Activated CD4-positive, alpha-beta T cell treated with anti-CD3 and anti-CD28 coated beads for 24 hours (primary cell): ENCODE results near the gene ACSS2.
A peak's percentile ranks its signal among the peaks of the same experiment; 100 is the strongest.

Source experiments
- DNase-seq, 2 donors: peaks; one replicate each; pipeline ENCODE4 v3.0.0-alpha.2; 2020; ENCODE audit warnings: low read depth in 2 of 2

ACSS2 gene

DNA sequence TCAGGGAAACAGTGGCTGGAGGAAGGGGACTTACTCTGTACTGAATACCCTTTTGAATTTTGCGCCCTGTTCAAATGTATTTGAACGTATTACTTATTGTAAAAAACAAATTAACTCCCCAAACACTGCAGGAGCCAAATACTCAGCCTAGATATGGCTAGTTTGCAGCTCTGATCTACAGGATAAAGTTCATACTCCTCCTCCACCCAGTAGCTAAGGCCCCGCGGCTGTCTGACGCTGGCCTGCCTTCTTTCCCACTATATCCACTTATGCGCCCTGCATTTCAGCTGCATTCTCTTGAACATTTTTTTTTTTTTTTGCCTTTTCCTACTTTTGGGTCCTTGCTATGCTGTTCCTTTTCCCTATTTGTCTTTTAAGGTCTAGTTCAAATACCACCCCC is 72.7 kb downstream of the ACSS2 start:
- no peak for DNase-seq

GRCh38 chr20:34951252-34951651 is 74.8 kb downstream of the ACSS2 start:
- DNase-seq, result no peak

DNA sequence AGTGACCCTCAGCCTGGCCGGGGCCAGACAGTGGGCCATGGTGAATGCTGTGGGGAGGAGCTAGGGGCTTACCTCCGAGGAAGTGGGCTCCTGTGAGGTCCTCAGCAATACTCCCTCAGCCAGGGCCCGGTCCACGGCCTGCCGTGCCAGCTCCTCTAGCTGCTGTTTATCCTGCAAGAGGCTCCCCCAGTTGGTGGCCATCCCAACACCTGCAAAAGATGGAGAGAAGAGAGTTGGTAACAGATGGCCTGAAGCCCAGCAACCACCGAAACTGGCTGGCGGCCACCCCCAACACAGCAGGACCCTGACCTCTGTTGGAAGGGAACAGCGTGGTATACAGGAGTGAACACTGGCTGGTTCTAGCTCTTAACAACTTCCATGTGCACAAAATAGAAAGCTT is 75.2 kb downstream of the ACSS2 start:
- DNase-seq, result no peak

DNA sequence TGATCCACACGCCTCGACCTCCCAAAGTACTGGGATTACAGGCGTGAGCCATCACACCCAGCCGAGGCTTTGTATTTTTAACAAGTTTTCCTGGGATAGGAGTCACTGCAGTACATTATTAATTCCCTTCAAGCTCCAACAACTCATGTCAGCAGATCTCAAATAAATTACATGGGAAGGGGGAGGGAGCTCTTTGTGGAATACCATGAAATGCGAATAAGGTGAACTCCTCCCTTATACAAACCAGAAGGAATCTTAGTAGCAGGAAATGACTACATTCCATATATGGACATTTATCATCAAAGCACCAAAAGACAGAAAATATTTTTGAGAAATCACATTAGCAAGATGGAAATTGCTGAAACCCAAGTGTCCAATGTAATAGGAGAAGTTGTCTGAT is 76.3 kb downstream of the ACSS2 start:
- DNase-seq, result no peak

DNA sequence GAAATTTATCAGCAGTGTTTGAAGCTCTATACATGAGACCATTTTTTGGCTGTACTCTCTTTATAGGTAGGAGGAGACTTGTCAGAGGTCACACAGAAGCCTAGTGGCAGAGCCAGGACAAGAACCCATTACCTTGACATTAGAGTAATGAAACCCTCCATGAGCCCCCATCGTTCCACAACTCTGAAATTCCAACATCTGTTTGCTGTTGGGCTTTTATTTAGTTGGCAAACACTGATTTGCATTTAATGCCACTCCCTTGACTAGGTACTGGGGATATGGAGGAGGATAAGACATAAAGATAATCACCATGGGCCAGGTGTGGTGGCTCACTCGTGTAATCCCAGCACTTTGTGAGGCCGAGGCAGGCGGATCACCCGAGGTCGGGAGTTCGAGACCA is 77.5 kb downstream of the ACSS2 start:
- no peak for DNase-seq

GRCh38 chr20:34954904-34955230 is 78.5 kb downstream of the ACSS2 start:
- DNase-seq, result no peak

GRCh38 chr20:34955231-34956040 is 79.0 kb downstream of the ACSS2 start, which contains the start of the genes GSS and MYH7B:
Gene GSS (minus strand): TSS chr20:34955806. CDS start chr20:34951852, 3,954 bp downstream.
Gene MYH7B (plus strand): TSS chr20:34955868. CDS start chr20:34978006, 22,138 bp downstream.
- DNase-seq, result peak; percentile 98 to 99

GRCh38 chr20:34956041-34956458 is 79.6 kb downstream of the ACSS2 start:
- no peak for DNase-seq

- no peak for DNase-seq
Measured at GRCh38 chr20:34956751-34957472, 80.5 kb downstream of the ACSS2 start.

DNA sequence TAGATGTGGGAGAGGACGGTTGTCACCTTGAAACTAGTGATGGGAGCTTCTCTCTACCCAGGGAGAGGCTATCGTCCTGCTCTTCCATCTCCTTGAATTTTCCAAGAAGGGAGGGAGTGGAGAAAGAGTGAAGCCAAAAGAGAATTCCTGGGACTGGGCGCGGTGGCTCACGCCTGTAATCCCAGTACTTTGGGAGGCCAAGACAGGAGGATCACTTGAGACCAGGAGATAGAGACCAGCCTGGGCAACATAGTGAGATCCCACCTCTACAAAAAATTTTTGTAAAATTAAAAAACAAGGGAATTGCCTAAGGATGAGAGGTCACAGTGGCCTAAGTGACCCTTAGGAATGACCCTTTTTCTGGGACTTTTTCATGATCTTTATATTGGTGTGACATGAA is 88.1 kb downstream of the ACSS2 start:
- no peak for DNase-seq

GRCh38 chr20:34965051-34965450 is 88.6 kb downstream of the ACSS2 start:
- no peak for DNase-seq

DNA sequence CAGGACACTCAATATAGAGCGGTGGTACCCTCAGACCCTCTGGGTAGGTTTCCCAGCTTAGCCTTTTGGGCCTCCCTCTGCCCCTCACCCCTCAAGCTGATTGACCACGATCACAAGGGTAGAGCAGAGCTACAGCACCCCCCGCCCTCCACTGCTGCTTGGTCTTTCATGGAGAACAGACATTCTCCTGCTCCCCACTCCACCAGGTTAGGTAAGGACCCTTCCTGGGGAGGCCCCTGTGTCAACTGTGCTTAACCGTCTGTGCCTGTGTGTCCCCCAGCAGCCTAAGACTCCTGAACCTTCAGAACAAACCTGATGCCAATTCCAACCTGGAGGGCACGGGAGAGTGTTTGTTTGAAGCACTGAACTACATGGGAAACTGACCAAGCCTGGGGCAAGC is 91.0 kb downstream of the ACSS2 start:
- no peak for DNase-seq

- no peak for DNase-seq
Measured at GRCh38 chr20:34968042-34968775, 91.8 kb downstream of the ACSS2 start.

DNA sequence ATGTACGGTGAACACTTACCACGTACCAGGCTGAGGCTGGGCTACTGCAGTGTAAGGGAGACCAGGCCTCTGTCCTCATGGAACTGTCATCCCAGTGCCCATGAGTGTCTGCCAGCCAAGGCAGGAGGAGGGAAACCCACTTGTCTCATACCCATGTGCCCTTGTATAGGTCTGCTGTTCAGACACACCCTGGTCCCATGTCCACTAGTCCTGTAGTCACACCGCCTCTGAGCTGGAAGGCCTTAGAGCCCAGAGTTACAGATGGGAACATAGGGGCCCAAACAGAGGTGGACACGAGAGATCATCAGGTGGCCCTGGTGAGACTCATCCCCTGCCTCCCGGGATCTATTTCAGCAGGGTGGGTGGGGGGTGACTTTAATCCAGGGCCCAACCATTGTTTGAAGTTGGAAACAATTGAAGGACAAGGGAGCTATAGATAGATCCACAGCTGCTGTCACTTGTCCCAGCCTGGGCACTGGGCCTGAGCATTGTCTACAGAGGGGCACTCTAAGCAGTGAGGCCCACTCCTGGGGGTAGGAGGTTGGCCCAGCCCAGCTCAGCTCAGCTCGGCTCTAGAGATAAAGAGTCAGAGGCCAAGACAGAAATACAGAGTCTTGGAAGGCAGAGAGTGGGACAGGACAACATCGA is 93.9 kb downstream of the ACSS2 start:
- DNase-seq, result no peak

GRCh38 chr20:34970846-34971560 is 94.6 kb downstream of the ACSS2 start:
- DNase-seq, result no peak

- no peak for DNase-seq
Measured at GRCh38 chr20:34971561-34972235, 95.3 kb downstream of the ACSS2 start.

- no peak for DNase-seq
Measured at GRCh38 chr20:34974246-34974645, 97.8 kb downstream of the ACSS2 start.

- no peak for DNase-seq
Measured at GRCh38 chr20:34976286-34976685, 99.9 kb downstream of the ACSS2 start.
